Measurements from ENCODE around the gene TARBP1.
"Not testable (repeated sequence)": the region's sequence is repeated elsewhere in the genome, so short reads cannot be mapped to it uniquely, and the experiment has no call there.

The TARBP1 gene

DNA sequence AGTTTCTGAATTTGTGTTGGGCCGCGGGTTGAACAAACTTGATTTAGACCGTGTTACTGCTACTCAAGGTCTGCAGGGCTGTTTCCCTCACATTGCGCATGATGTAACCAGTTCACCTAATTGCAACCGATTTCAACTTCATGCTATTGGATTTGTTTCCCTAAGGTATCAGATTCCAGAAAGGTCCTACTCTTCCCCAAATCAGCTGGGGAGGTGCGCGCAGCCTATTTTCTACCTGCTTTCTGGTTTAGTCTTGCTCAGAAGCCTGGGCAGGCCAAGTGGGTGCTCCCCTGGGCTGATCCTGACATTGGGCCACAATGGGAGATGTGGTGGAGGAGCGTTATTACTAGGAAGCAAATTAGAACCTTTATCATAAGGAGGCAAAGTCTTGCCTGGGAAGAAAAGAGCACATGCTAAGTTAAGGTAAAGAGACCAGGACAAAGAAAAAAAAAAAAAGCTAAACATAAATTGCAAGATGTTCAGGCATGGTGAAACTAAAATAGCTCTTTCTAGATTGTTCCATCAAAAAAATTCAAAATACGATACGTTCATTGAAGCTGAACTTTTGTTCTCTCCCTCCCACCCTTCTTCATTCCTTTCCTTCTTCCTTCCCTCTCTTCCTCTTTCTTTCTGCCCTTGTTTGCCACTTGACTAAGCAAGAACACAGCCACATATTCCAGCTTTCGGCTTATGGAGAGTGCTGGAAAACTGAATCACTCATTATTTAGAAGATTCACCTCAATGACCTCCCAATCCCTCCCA, 28.8 kb upstream of the TARBP1 start:
- Histone ChIP-seq H3K36me3 (ENCODE audit: control insufficient read depth, insufficient read depth, low read length) (no peaks in the 10 kb centered on the region), H3K4me3 (replicated peaks; ENCODE audit: low read depth, low read length) (no peak overlapping the region), H3K27me3 (replicated peaks; ENCODE audit: control insufficient read depth, insufficient read depth, low read length) (no peaks in the 10 kb centered on the region; the same call in 1 of the 2 replicates)
- DNase-seq (ENCODE audit: extremely low read depth, insufficient read length): no peak
- no peak for TF ChIP-seq CTCF (IDR thresholded peaks at IDR 0.05; ENCODE audit: insufficient read depth, low read length, poor library complexity, severe bottlenecking)

DNA sequence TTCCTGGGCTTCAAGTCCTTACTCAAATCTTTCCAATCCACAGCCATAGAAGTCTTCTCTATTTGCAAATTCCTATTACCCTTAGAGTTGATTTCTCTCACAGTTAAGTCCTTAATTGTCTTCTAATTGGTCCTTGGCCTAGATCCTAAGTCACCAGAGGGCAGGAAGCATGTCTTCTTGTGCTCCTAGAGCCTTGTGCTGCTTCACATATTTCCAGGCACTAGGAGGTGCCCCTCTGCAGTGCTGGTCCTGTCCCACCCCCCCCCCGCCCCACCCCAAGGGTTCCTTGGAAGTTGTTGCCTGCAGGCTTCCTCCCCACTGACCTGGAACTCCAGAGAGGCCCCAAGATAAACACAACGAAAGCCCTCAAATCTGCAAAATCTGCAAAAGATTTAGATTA, 28.1 kb upstream of the TARBP1 start:
- no peak overlapping the region for H3K4me3 ChIP-seq (replicated peaks; ENCODE audit: low read depth, low read length)
- TF ChIP-seq CTCF (IDR thresholded peaks at IDR 0.05; ENCODE audit: insufficient read depth, low read length, poor library complexity, severe bottlenecking): no peak
- no peaks in the 10 kb centered on the region for H3K27me3 ChIP-seq (replicated peaks; ENCODE audit: control insufficient read depth, insufficient read depth, low read length)
- no peaks in the 10 kb centered on the region for H3K36me3 ChIP-seq (ENCODE audit: control insufficient read depth, insufficient read depth, low read length)
- no peak for DNase-seq (ENCODE audit: extremely low read depth, insufficient read length)

DNA sequence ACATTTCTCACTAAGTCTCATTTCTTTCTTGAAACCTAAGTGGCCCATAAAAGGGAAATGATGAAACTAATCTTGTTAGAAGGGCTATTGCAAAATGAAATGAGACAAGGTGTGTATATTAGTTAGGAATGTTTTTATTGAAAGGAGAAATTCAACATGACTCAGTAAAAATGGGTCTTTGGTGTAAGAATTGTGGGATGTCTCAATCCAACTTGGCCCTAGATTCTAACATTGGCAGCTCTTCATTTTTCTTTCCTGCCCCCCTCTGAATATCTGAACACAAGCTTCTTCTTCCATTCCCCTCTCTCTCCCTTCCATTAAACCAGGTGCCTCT, 26.8 kb upstream of the TARBP1 start:
- DNase-seq (ENCODE audit: extremely low read depth, insufficient read length): no peak
- no peak overlapping the region for H3K4me3 ChIP-seq (replicated peaks; ENCODE audit: low read depth, low read length)

DNA sequence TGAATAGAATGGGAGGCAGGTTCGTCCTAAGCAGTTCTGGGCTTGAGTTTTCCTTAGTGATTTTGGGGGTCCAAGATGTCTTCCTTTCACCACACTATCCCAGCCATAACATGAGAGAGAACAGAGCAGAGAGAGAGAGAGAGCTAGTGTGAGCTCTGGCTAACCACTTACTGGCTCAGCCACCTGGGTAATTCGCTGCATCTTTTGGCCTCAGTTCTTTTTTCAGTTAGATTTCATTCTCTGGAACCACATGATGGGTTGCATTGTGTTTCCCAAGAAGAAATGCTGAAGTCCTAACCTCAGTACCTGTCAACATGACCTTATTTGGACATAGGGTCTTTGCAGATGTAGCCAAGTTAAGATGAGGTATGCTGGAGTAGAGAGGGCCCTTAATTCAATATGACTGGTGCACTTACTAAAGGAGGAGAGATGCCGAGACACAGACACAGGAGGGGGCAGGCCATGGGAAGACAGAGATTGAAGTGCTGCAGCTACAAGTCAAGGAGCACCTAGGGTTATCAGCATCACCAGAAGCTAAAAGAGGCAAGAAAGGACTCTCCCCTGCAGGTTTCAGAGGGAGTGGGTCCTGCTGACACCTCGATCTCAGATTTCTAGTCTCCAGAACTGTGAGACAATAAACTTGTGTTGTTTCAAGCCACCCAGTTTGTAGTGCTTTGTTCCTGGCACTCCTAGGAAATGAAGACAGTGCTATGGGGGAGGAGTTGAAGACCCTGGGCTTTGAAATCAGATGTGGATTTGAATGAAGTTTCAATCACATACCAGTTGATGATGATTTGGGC, 26.2 kb upstream of the TARBP1 start:
- Histone ChIP-seq H3K4me3 (replicated peaks; ENCODE audit: low read depth, low read length) (no peak overlapping the region), H3K36me3 (ENCODE audit: control insufficient read depth, insufficient read depth, low read length) (no peaks in the 10 kb centered on the region), H3K27me3 (replicated peaks; ENCODE audit: control insufficient read depth, insufficient read depth, low read length) (no peaks in the 10 kb centered on the region)
- TF ChIP-seq CTCF (IDR thresholded peaks at IDR 0.05; ENCODE audit: insufficient read depth, low read length, poor library complexity, severe bottlenecking): no peak
- no peak for DNase-seq (ENCODE audit: extremely low read depth, insufficient read length)

More for the DNA sequence above, 26.8 kb upstream of the TARBP1 start:
- TF ChIP-seq CTCF (IDR thresholded peaks at IDR 0.05; ENCODE audit: insufficient read depth, low read length, poor library complexity, severe bottlenecking): no peak
- no peaks in the 10 kb centered on the region for H3K27me3 ChIP-seq (replicated peaks; ENCODE audit: control insufficient read depth, insufficient read depth, low read length)
- no peaks in the 10 kb centered on the region for H3K36me3 ChIP-seq (ENCODE audit: control insufficient read depth, insufficient read depth, low read length)

GRCh38 chr1:234504251-234504650, 25.3 kb upstream of the TARBP1 start:
- not testable (repeated sequence) for DNase-seq (ENCODE audit: extremely low read depth, insufficient read length); H3K4me3 ChIP-seq (replicated peaks; ENCODE audit: low read depth, low read length); H3K27me3 ChIP-seq (replicated peaks; ENCODE audit: control insufficient read depth, insufficient read depth, low read length); H3K36me3 ChIP-seq (ENCODE audit: control insufficient read depth, insufficient read depth, low read length)

Data from GM06990 (cell line).